Measurements from ENCODE around the gene ESRRA. TPM values are rescaled to one million over a fixed set of nuclear protein-coding genes. Genes with fewer than 3 reads are reported as not detected.
A peak's percentile ranks its signal among the peaks of the same experiment; 100 is the strongest.

The ESRRA gene
- total and polyA plus RNA-seq, 9 of the 15 experiments (the other 6 are each of a cell fraction or from before 2014, with no cell fraction given): 0.27 to 89.7 (median 23.7) TPM

DNA sequence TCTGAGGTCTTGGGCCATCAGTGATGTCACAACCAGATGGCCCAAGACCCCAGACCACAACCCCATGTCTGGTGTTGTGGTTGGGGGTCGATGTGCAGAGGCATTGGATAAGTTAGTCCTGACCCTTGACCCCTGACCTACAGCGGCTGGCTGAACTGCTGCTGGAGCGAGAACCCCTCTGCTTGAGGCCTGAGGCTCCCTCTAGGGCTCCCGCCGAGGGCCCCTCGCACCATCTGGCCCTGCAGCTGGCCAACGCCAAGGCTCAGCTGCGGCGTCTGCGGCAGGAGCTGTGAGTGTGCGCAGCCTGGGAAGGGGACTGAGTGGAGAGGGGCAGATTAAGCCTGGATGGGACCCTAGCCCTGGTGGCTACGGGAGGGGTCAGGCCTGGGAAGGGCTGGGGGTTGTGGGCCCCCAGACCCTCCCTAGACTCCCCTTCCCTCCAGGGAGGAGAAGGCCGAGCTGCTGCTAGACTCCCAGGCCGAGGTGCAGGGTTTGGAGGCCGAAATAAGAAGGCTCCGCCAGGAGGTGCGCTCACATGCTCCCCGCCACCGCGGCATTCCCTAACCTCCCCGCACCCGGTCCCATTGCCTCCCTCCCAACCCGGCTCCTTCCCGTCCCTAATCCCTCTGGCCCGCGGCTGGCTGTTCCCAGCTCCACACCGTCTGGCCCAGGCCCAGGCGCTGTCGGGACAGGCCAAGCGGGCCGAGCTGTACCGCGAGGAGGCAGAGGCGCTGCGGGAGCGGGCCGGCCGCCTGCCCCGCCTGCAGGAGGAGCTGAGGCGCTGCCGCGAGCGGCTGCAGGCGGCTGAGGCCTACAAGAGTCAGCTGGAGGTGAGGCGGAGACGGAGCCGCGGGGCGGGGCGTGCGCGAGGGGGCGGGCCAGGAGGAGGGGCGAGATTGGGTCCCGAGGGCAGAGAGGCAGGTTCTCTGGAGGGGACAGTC lies 36.8 kb downstream of the ESRRA start (continued):
- TF ChIP-seq, protein P1, sequence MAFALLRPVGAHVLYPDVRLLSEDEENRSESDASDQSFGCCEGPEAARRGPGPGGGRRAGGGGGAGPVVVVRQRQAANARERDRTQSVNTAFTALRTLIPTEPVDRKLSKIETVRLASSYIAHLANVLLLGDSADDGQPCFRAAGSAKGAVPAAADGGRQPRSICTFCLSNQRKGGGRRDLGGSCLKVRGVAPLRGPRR (CRISPR knock-in tag; IDR thresholded peaks at IDR 0.05): no peak
- TF ChIP-seq, protein P2, sequence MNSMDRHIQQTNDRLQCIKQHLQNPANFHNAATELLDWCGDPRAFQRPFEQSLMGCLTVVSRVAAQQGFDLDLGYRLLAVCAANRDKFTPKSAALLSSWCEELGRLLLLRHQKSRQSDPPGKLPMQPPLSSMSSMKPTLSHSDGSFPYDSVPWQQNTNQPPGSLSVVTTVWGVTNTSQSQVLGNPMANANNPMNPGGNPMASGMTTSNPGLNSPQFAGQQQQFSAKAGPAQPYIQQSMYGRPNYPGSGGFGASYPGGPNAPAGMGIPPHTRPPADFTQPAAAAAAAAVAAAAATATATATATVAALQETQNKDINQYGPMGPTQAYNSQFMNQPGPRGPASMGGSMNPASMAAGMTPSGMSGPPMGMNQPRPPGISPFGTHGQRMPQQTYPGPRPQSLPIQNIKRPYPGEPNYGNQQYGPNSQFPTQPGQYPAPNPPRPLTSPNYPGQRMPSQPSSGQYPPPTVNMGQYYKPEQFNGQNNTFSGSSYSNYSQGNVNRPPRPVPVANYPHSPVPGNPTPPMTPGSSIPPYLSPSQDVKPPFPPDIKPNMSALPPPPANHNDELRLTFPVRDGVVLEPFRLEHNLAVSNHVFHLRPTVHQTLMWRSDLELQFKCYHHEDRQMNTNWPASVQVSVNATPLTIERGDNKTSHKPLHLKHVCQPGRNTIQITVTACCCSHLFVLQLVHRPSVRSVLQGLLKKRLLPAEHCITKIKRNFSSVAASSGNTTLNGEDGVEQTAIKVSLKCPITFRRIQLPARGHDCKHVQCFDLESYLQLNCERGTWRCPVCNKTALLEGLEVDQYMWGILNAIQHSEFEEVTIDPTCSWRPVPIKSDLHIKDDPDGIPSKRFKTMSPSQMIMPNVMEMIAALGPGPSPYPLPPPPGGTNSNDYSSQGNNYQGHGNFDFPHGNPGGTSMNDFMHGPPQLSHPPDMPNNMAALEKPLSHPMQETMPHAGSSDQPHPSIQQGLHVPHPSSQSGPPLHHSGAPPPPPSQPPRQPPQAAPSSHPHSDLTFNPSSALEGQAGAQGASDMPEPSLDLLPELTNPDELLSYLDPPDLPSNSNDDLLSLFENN (IDR thresholded peaks at IDR 0.05; ENCODE audit: low read depth in 2 of 2, low read length in 2 of 2): no peak
- TF ChIP-seq THAP12 (CRISPR knock-in tag; IDR thresholded peaks at IDR 0.05) (peak; percentile 87), ZNF347 (CRISPR knock-in tag; IDR thresholded peaks at IDR 0.05; ENCODE audit: low read depth) (no peak), NCOA6 (IDR thresholded peaks at IDR 0.05) (no peak), GATA2 (CRISPR knock-in tag; IDR thresholded peaks at IDR 0.05) (no peak), CGGBP1 (CRISPR knock-in tag; IDR thresholded peaks at IDR 0.05) (no peak), SNRNP70 (optimal IDR thresholded peaks at IDR 0.05; ENCODE audit: low read depth, low read length) (no peak), ZBTB40 (IDR thresholded peaks at IDR 0.05) (0 out of 2 replicates have a peak, but pooled peaks have one; percentile 37), ZBTB40 (CRISPR knock-in tag; IDR thresholded peaks at IDR 0.05) (no peak)
